SU-DHL-6 (cell line): ENCODE measurements around the gene GBF1.

Experiments used
- CTCF ChIP-seq: fragments of 200-600 bp; sonication (generic); IDR thresholded peaks from one replicate; pipeline ENCODE4 v1.5.1; 2017; ENCODE audit warnings: antibody characterized with exemption, mild to moderate bottlenecking, low read length, moderate library complexity; ENCODE audit not compliant: insufficient read depth, poor library complexity, severe bottlenecking
- EZH2phosphoT487 ChIP-seq: fragments of 200-600 bp; sonication (generic), shearing (Covaris generic); conservative IDR thresholded peaks from 2 replicates; pipeline ENCODE4 v1.6.1; 2018; ENCODE audit warnings: mild to moderate bottlenecking, antibody characterized with exemption, low read length, moderate library complexity, mixed read lengths

GRCh38 chr10:102287991-102288390, 42.7 kb downstream of the GBF1 start:
- TF ChIP-seq CTCF (no peak), EZH2phosphoT487 (no peak)
